GM10266 (cell line): ENCODE measurements around the gene ADIG.

Source experiments
- DNase-seq: peaks from one replicate; pipeline ENCODE4 v3.0.0; 2012; ENCODE audit errors: extremely low spot score
- CTCF ChIP-seq: IDR thresholded peaks from 2 replicates; pipeline ENCODE4 v1.5.1; 2012; ENCODE audit warnings: mild to moderate bottlenecking, low read depth; ENCODE audit not compliant: control insufficient read depth, insufficient read depth; ENCODE audit errors: missing control alignments

Gene ADIG

GRCh38 chr20:38581013-38581412 lies at the start of gene ADIG:
Gene ADIG, plus strand, starts transcription at chr20:38581197. Its CDS starts 54 bp downstream, at chr20:38581251.
- DNase-seq = no peak
- no peak for TF ChIP-seq CTCF

- no peak for TF ChIP-seq CTCF
- DNase-seq = no peak
These were observed 46.2 kb upstream of the ADIG start for GRCh38 chr20:38534756-38535155.

GRCh38 chr20:38536310-38536709 lies 44.7 kb upstream of the ADIG start:
- no peak for DNase-seq
- TF ChIP-seq CTCF = no peak

GRCh38 chr20:38537176-38537575 lies 43.8 kb upstream of the ADIG start:
- TF ChIP-seq CTCF = no peak
- DNase-seq = no peak

- DNase-seq = no peak
- no peak for TF ChIP-seq CTCF
These were observed 42.2 kb upstream of the ADIG start for GRCh38 chr20:38538789-38539188.

GRCh38 chr20:38543014-38543906 lies 37.7 kb upstream of the ADIG start:
- no peak for TF ChIP-seq CTCF
- DNase-seq = no peak

- DNase-seq = no peak
- no peak for TF ChIP-seq CTCF
These were observed 35.2 kb upstream of the ADIG start for GRCh38 chr20:38545771-38546170.
